Colonic mucosa (tissue), 4 donors: ENCODE data around the gene NDUFA13. TPM values are rescaled to one million over a fixed set of nuclear protein-coding genes. Genes with fewer than 3 reads are reported as not detected.

Experiments
- DNase-seq: peaks from one replicate; pipeline ENCODE4 v3.0.0-alpha.2; 2020
- H3K27ac ChIP-seq: fragments of 200-600 bp; one replicate; pipeline ENCODE4 v1.8.0; 2021
- H3K27me3 ChIP-seq: fragments of 200-600 bp; one replicate; pipeline ENCODE4 v1.8.0; 2021
- H3K36me3 ChIP-seq: fragments of 200-600 bp; one replicate; pipeline ENCODE4 v1.8.0; 2021
- H3K4me1 ChIP-seq: fragments of 200-600 bp; one replicate; pipeline ENCODE4 v1.8.0; 2021; ENCODE audit warnings: mild to moderate bottlenecking
- H3K4me3 ChIP-seq: fragments of 200-600 bp; one replicate; pipeline ENCODE4 v1.8.0; 2021
- H3K9ac ChIP-seq, 2 donors: one replicate each; pipeline ENCODE4 v1.7.0; 2013; ENCODE audit warnings: control low read depth in 2 of 2, low read depth in 2 of 2, low read length in 2 of 2
- H3K9me3 ChIP-seq: fragments of 200-600 bp; one replicate; pipeline ENCODE4 v1.8.0; 2021
- intact Hi-C: fragments of 100-400 bp; cut with DNase I; formaldehyde crosslinking; loops from one replicate; pipeline ENCODE4 v1.14.1; 2022
- total RNA-seq, 2 donors: library from RNA; stranded (reverse); fragmentation: NEBNext Ultra II Directional in 1 of 2; extraction: Animal tissue kit (Norgen Biotek cat#: 25700) in 1 of 2; gene quantifications; one replicate each; pipeline ENCODE4 v1.2.1, GENCODE V29; 2021
- TF ChIP-seq, protein P1 (sequence below): fragments of 200-600 bp; IDR thresholded peaks from one replicate; pipeline ENCODE4 v1.8.0; 2022; ENCODE audit warnings: antibody characterized with exemption, mild to moderate bottlenecking
- donor health status: healthy.
- donor health status: DM: no; HTN: no; CAD: no.
- donor health status: DM: no; HTN: no; CAD: no.

NDUFA13 gene
- total RNA-seq, 2 donors from 2014 or later = 399 to 494 TPM

DNA sequence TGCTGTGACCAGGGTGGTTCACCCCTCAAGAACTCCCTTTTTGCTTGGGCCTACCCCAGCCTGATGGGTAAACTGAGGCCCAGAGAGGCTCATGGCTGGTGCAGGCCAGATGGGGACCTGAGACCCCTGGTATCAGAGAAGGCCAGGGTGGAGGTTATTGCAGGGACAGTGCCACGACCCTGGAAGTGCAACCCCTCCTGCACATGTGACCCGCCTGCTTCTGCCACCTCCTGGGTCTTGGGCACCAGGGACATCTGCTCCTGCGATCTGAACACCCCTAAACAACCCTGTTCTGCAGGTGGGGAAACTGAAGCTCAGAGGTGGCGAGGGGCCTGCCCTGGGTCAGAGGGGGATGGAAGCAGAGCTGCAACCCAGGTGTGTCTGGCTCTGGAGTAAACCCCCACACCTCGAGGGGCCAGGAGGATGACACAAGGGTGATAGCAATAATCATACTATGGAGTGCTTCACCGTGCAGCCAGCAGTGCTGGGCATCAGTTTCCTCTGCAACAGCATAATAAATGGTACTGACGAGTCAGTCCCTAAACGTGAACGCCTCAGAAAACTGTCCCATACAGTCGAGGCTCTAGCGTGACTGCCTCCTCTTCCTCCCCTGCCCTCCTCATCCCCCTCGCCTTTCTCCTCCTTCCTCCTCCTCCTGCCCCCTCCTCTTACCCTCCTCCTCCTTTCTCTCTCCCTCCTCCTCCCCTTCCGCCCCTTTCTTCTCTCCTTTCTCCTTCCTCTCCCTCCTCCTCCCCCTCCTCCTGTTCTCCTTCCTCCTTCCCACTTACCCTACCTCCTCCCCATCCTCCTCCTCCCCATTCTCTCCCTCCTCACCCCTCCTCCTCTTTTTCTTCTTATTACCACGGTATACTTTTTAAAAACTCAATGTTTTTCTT lies 17.0 kb downstream of the NDUFA13 start:
- H3K36me3 ChIP-seq = no peaks in the 10 kb centered on the region
- no peak overlapping the region for H3K9ac ChIP-seq
- H3K9me3 ChIP-seq = no peaks in the 10 kb centered on the region
- peaks cover 9% of the 10 kb centered on the region for H3K27me3 ChIP-seq
- H3K4me3 ChIP-seq = no peak overlapping the region
- no peak for DNase-seq
- H3K4me1 ChIP-seq = peaks cover under 1% of the 10 kb centered on the region
- TF ChIP-seq, protein P1, sequence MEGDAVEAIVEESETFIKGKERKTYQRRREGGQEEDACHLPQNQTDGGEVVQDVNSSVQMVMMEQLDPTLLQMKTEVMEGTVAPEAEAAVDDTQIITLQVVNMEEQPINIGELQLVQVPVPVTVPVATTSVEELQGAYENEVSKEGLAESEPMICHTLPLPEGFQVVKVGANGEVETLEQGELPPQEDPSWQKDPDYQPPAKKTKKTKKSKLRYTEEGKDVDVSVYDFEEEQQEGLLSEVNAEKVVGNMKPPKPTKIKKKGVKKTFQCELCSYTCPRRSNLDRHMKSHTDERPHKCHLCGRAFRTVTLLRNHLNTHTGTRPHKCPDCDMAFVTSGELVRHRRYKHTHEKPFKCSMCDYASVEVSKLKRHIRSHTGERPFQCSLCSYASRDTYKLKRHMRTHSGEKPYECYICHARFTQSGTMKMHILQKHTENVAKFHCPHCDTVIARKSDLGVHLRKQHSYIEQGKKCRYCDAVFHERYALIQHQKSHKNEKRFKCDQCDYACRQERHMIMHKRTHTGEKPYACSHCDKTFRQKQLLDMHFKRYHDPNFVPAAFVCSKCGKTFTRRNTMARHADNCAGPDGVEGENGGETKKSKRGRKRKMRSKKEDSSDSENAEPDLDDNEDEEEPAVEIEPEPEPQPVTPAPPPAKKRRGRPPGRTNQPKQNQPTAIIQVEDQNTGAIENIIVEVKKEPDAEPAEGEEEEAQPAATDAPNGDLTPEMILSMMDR = no peak
- H3K27ac ChIP-seq = no peak overlapping the region
- intact Hi-C loops = loop anchor here (2.0 to 5.0 kb wide), 2 partner anchors 112 to 424 kb away; no protein-coding TSS in a partner anchor

DNA sequence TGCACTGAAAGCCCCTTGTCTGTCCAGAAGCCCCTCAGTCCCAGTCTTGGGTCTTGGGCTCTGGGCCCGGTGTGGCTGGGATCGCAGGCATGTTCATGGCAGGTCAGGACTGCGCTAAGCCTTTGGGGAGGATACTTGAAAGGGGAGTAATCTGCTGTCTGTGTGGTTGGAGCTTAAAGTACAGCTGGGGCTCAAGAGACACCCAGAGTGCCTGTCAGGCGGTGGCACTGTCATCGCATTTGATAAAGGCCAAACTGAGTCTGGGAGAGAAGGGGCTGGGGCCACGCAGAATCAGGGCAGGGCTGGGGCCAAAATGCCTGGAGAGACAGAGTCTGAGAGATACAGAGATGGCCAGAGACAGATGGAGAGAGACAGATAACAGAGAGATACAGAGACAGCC lies 17.8 kb downstream of the NDUFA13 start:
- Histone ChIP-seq H3K4me1 (peaks cover 7% of the 10 kb centered on the region), H3K4me3 (no peak overlapping the region), H3K27ac (no peak overlapping the region), H3K9ac (no peak overlapping the region), H3K36me3 (no peaks in the 10 kb centered on the region), H3K27me3 (peaks cover 17% of the 10 kb centered on the region), H3K9me3 (no peaks in the 10 kb centered on the region)
- DNase-seq = no peak
- TF ChIP-seq, protein P1 = no peak
- intact Hi-C loops = loop anchor here (2.0 to 5.0 kb wide), 2 partner anchors 111 to 423 kb away; no protein-coding TSS in a partner anchor

DNA sequence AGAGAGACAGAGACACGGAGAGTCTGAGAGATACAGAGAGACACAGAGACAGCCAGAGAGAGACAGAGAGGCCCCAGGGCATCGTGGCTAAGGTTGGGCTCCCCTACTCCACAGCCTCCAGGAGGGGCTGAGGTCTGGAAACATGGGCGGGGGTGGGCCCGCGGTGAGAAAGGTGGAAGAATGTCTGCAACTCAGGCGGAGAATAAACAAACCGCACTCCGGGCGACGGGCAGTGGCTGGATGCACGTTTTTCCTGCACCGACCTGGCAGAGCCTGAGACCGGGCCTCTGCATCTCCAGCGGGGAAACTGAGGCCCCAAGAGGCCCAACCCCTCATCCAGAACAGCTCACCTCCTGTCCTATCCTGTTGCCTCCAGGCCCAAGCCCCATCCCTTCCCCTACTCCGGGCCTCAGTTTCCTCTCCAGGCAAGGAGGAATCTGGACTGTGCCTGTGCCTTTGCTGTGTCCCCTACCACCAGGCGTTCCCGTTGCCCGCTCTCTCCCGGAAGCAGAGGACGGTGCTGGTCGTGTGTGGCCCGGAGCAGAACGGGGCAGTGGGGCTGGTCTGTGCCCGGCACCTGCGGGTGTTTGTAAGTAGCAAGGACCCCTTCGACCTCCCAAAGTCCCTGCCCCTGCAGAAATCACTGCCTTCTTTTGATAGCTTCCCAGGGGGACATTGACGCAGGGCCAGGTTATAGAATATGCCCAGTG lies 18.7 kb downstream of the NDUFA13 start:
- no peaks in the 10 kb centered on the region for H3K9me3 ChIP-seq
- peaks cover 22% of the 10 kb centered on the region for H3K27me3 ChIP-seq
- DNase-seq = no peak
- intact Hi-C loops = loop anchor here (5.0 kb wide), 1 partner anchor 423 kb away; no protein-coding TSS in a partner anchor
- no peak overlapping the region for H3K9ac ChIP-seq
- TF ChIP-seq, protein P1 = no peak
- no peaks in the 10 kb centered on the region for H3K36me3 ChIP-seq
- H3K27ac ChIP-seq = no peak overlapping the region
- peaks cover 7% of the 10 kb centered on the region for H3K4me1 ChIP-seq
- no peak overlapping the region for H3K4me3 ChIP-seq

DNA sequence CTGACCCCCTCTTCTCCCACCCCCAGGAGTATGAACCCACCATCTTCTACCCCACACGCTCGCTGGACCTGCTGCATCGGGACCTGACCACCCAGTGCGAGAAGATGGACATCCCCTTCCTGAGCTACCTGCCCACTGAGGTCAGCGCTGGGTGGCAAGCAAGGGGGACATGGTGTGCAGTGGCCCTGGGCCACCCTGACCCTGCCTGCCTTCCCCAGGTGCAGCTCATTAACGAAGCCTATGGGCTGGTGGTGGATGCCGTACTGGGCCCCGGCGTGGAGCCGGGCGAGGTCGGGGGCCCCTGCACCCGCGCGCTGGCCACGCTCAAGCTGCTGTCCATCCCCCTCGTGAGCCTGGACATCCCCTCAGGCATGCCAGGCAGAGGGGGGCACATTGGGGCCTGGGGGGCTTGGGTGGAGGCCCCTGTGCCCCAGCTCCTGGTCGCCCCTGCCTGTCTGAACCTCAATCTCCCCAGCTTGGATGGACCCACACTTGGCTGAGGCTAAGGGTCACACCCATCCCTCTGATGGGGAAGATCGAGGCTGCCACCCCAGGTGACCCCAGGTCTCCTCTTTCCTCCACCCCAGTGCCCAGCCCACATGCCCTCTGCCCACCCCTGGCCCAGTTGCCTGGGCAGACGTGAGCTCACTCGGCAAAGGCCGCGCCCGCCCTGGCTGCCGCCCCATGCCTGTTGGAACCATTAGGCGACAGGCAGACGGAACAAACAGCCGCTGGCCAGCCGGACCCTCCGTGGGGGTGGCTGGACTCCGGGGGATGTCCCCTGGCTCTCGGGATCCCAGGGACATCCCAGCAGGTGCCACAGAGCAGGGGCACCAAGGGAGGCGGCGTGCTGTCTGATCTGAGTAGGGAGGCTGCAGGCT lies 19.5 kb downstream of the NDUFA13 start:
- DNase-seq = no peak
- TF ChIP-seq, protein P1 = no peak
- H3K27ac ChIP-seq = no peak overlapping the region
- peaks cover 7% of the 10 kb centered on the region for H3K4me1 ChIP-seq
- intact Hi-C loops = no loop called here
- H3K4me3 ChIP-seq = no peak overlapping the region
- peaks cover 26% of the 10 kb centered on the region for H3K27me3 ChIP-seq
- no peak overlapping the region for H3K9ac ChIP-seq
- no peaks in the 10 kb centered on the region for H3K36me3 ChIP-seq
- H3K9me3 ChIP-seq = no peaks in the 10 kb centered on the region
